PC-9 (cell line): ENCODE results near the gene ADAMTS15. TPM values are rescaled to one million over a fixed set of nuclear protein-coding genes. Genes with fewer than 3 reads are reported as not detected.

ENCODE experiments used
- BruUV-seq: library from RNA; stranded (reverse); fragments of 400-500 nt; replicated peaks from 2 replicates; lab custom pipeline; 2021; lab: Mats Ljungman, UMichigan
- CTCF ChIA-PET: fragments of 300-600 bp; sonication (Branson Sonifier 250); formaldehyde crosslinking; loops from one replicate; lab custom pipeline; 2022; ENCODE audit warnings: antibody characterized with exemption; lab: Charles Lee
- POLR2A ChIA-PET: fragments of 300-600 bp; sonication (Branson Sonifier 250); formaldehyde crosslinking; loops from one replicate; lab custom pipeline; 2022; ENCODE audit warnings: antibody characterized with exemption; ENCODE audit not compliant: unreplicated experiment; lab: Charles Lee
- DNase-seq, 2 experiments: peaks; one replicate each; pipeline versions ENCODE4 v3.0.0 to v3.0.0-alpha.2; 2015 to 2022; ENCODE audit warnings: mixed read lengths in 1 of 2
- H2AFZ ChIP-seq: fragments of 200-600 bp; sonication (generic); 2 replicates; pipeline ENCODE4 v1.8.1; 2017; ENCODE audit warnings: antibody characterized with exemption
- H3F3A ChIP-seq: fragments of 200-600 bp; sonication (generic); 2 replicates; pipeline ENCODE4 v1.8.1; 2017; ENCODE audit warnings: antibody characterized with exemption, mild to moderate bottlenecking, low read depth; ENCODE audit not compliant: insufficient read depth
- H3K27ac ChIP-seq: fragments of 200-600 bp; sonication (generic); 2 replicates; pipeline ENCODE4 v1.6.1; 2016; ENCODE audit warnings: mixed run types
- H3K27me3 ChIP-seq: fragments of 200-600 bp; sonication (generic); 2 replicates; pipeline ENCODE4 v1.6.1; 2016; ENCODE audit warnings: low read depth, mixed run types; ENCODE audit not compliant: insufficient read depth
- H3K36me3 ChIP-seq: fragments of 200-600 bp; sonication (generic); 2 replicates; pipeline ENCODE4 v1.6.1; 2016; ENCODE audit warnings: low read depth, mixed run types
- H3K4me1 ChIP-seq: fragments of 200-600 bp; sonication (generic); replicated peaks from 2 replicates; pipeline ENCODE4 v1.6.1; 2016; ENCODE audit warnings: mixed run types; ENCODE audit not compliant: insufficient read depth
- H3K4me2 ChIP-seq: fragments of 200-600 bp; sonication (generic); 2 replicates; pipeline ENCODE4 v1.6.1; 2017; ENCODE audit warnings: mixed run types
- H3K4me3 ChIP-seq: fragments of 200-600 bp; sonication (generic); 2 replicates; pipeline ENCODE4 v1.6.1; 2016; ENCODE audit warnings: mixed run types
- H3K79me2 ChIP-seq: fragments of 200-600 bp; sonication (generic); 2 replicates; pipeline ENCODE4 v1.6.1; 2017; ENCODE audit warnings: low read depth, mixed run types
- H3K9me2 ChIP-seq: fragments of 200-600 bp; sonication (generic); 2 replicates; pipeline ENCODE4 v1.8.1; 2017; ENCODE audit warnings: mild to moderate bottlenecking; ENCODE audit not compliant: insufficient read depth
- H3K9me3 ChIP-seq: fragments of 200-600 bp; sonication (generic); 2 replicates; pipeline ENCODE4 v1.8.1; 2016; ENCODE audit warnings: low read depth; ENCODE audit not compliant: insufficient read depth
- H4K20me1 ChIP-seq: fragments of 200-600 bp; sonication (generic); 2 replicates; pipeline ENCODE4 v1.8.1; 2017; ENCODE audit not compliant: insufficient read depth
- CTCF ChIP-seq: fragments of 200-600 bp; sonication (generic); conservative IDR thresholded peaks from 2 replicates; pipeline ENCODE4 v1.6.1; 2017; ENCODE audit warnings: mixed run types, antibody characterized with exemption, mild to moderate bottlenecking, moderate library complexity
- EZH2 ChIP-seq: fragments of 200-600 bp; sonication (generic); IDR thresholded peaks from 2 replicates; pipeline ENCODE4 v1.8.0; 2017; ENCODE audit warnings: antibody characterized with exemption, low read depth
- intact Hi-C: fragments of 100-400 bp; cut with micrococcal nuclease; formaldehyde crosslinking; loops from one replicate; pipeline ENCODE4 v1.10.0; 2022; ENCODE audit not compliant: unreplicated experiment
- total RNA-seq: library from RNA; stranded (reverse); gene quantifications from 2 replicates; pipeline ENCODE4 v1.2.3, GENCODE V29; 2021

ADAMTS15 gene
- total RNA-seq, 1 experiment from 2014 or later, result 2.2 TPM

DNA sequence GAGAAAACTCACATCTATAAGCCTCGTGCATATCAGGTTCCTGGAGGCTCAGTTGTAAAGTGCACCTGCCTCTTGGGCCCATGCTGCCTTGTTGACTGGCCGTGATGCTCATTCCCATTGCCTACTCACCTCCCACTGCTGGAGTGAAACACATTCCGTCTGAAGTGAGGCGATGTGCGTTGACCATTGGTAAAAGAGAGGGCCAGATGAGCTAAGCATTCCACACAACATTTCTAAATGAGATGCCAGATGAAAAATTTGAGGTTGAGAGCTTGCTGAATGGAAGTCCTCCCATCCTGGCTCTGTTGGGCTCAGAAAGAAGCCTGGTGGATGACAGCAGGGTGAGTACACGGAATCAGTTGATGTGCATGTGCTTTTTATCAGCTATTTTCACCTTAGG is 8.6 kb upstream of the ADAMTS15 start:
- Histone ChIP-seq H3K79me2 (no peaks in the 10 kb centered on the region), H3K27ac (no peak overlapping the region), H3F3A (no peaks in the 10 kb centered on the region), H3K9me2 (no peaks in the 10 kb centered on the region), H3K9me3 (no peaks in the 10 kb centered on the region), H2AFZ (no peak overlapping the region), H4K20me1 (no peaks in the 10 kb centered on the region), H3K4me1 (no peaks in the 10 kb centered on the region), H3K27me3 (no peaks in the 10 kb centered on the region), H3K4me3 (no peak overlapping the region), H3K4me2 (no peak overlapping the region), H3K36me3 (no peaks in the 10 kb centered on the region)
- ChIA-PET POLR2A (no interaction called here), CTCF (no interaction called here)
- DNase-seq, result no peak
- intact Hi-C loops, result loop anchor here (5.0 to 10.0 kb wide), 2 partner anchors 87 to 145 kb away; no protein-coding TSS in a partner anchor
- no peak for TF ChIP-seq EZH2
- TF ChIP-seq CTCF, result no peak
- BruUV-seq, result no TSS peak

- intact Hi-C loops, result no loop called here
- H3K4me3 ChIP-seq, result no peak overlapping the region
- ChIA-PET CTCF (interaction anchor here (0.6 kb wide), 2 partner anchors 24 to 230 kb away, joined by 3 read pairs; no protein-coding TSS in a partner anchor), POLR2A (no interaction called here)
- no peak for TF ChIP-seq EZH2
- TF ChIP-seq CTCF, result no peak
- no peaks in the 10 kb centered on the region for H4K20me1 ChIP-seq
- BruUV-seq, result no TSS peak
- no peak for DNase-seq
- no peaks in the 10 kb centered on the region for H3F3A ChIP-seq
- H3K27me3 ChIP-seq, result no peaks in the 10 kb centered on the region
- no peak overlapping the region for H3K4me2 ChIP-seq
- H3K9me3 ChIP-seq, result no peaks in the 10 kb centered on the region
- no peak overlapping the region for H3K27ac ChIP-seq
- no peak overlapping the region for H2AFZ ChIP-seq
- no peaks in the 10 kb centered on the region for H3K4me1 ChIP-seq
- no peaks in the 10 kb centered on the region for H3K36me3 ChIP-seq
- H3K79me2 ChIP-seq, result no peaks in the 10 kb centered on the region
- no peaks in the 10 kb centered on the region for H3K9me2 ChIP-seq
Observed at GRCh38 chr11:130441719-130442118, 6.7 kb upstream of the ADAMTS15 start.

DNA sequence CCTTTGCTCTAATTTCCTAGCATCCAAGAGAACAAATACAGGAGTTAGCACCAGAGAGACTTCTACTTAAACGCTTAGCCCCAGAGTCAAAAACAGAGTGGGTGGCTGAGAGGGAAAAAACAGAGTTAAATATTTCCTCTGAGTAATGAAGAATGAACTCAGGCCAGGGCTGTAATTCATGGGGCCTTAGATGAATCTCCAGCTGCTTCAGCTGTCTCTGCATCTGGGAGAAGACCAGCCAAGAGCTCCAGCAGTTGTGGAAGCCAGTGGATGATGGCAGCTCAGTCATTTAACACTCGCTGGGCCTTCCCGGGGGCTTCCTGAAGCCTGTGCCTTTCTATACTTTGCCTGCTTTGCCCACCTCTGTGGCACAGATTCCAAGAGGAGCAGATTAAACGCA is 5.7 kb upstream of the ADAMTS15 start:
- POLR2A ChIA-PET, result interaction anchor here (0.6 kb wide), 1 partner anchor 330 kb away, joined by 6 read pairs; no protein-coding TSS in a partner anchor
- no peaks in the 10 kb centered on the region for H3F3A ChIP-seq
- TF ChIP-seq CTCF (no peak), EZH2 (no peak)
- DNase-seq, result no peak
- H3K79me2 ChIP-seq, result no peaks in the 10 kb centered on the region
- H3K36me3 ChIP-seq, result no peaks in the 10 kb centered on the region
- H3K27me3 ChIP-seq, result no peaks in the 10 kb centered on the region
- H3K9me3 ChIP-seq, result no peaks in the 10 kb centered on the region
- no peaks in the 10 kb centered on the region; the same call in 1 of the 2 replicates for H3K4me1 ChIP-seq
- H3K4me3 ChIP-seq, result no peak overlapping the region
- no peaks in the 10 kb centered on the region for H3K9me2 ChIP-seq
- H4K20me1 ChIP-seq, result no peaks in the 10 kb centered on the region
- H2AFZ ChIP-seq, result no peak overlapping the region
- no TSS peak for BruUV-seq
- intact Hi-C loops, result no loop called here
- CTCF ChIA-PET, result interaction anchor here (0.6 kb wide), 1 partner anchor 385 kb away, joined by 4 read pairs; no protein-coding TSS in a partner anchor
- H3K4me2 ChIP-seq, result no peak overlapping the region
- H3K27ac ChIP-seq, result no peak overlapping the region
